Cerebellar cortex (tissue), 1 donor: ENCODE results near the gene ALG12.

Experiments used
- DNase-seq: peaks from one replicate; pipeline ENCODE4 v3.0.0-alpha.2; 2015; ENCODE audit warnings: low spot score

Gene ALG12

DNA sequence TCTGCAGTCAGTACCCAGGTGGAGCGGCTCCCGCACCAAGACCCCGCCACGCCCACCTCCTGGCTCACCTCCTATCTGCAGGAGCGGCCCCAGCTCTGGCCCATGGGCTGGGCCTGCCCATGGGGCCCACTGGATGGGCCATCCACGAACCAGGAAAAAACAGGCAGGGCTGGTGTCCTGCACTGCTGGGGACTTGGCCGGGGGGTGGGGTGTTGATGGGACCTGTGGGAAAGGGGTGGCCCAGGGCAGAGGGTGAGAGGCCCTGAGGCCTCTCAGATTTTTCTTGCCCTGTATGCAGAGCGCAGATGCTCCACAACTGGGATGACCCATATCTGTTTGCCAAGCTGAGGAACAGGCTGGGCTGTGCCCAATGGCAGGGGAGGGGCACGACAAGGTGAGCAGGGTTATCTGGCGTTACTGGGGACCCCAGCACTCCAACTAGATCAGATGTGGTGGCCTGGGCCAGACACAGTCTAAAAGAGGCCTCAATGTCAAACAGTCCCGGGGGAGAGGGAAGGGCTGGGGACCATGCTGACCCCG lies 39.7 kb upstream of the ALG12 start:
- no peak for DNase-seq

DNA sequence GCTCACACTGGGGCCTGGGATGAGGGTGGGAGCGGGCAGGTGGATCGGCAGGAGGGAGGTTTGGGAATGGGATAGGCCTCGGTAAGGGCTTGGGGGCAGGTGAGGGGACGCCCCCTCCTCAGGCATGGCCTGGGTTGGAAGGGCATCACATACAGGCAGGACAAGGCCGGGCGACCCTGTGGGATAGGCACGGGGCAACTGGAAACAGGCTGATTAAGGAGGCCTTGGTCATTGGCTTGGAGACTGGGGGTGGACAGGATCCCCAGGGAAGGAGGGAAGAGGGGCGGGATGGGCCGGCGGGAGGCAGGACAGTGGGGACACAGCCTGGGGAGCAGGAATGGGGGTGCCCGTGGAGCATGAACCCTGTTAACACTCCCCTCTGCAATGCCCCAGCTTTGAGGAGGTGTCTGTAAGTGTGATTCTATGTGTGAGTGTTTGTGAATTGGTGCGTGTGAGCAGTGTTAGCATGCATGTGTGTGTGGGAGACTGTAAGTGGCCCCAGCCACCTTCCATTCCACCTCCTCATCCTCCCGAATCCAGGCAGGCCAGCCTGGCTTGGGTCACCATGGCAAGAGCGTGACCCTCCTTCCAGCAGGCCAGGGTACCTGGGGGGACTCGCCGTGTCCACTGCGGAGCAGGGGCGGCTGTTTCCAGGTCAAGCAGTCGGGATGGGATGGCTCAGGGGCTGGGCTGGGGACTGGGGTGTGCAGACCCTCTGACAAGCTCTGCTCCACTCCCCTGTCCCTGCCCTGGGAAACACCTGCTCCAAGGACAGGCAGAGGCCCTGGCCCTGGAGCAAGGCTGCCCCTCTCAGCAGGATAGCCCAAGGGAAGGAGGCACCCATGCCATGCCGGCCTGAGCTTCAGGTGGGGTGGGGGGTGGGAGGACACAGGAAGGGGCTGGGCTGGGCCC lies 38.9 kb upstream of the ALG12 start:
- no peak for DNase-seq

DNA sequence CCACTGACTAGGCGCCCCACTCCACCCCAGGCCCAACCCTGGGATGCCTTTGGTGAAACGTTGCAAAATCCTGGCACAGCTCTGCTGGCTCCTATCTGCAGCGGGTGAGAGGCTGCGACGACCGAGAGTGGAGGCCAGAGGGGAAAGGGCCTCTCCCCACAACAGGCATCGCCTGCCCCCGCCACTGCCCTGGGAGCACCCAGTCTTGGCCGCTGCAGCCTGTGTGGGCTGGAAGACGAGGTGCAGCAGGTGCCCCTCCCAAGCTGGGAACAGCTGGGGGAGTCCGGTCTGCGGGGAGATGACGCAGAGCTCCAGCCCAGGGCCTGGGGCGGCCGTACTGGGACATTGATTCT lies 38.2 kb upstream of the ALG12 start:
- no peak for DNase-seq

- no peak for DNase-seq
Observed at GRCh38 chr22:49955581-49956417, 37.6 kb upstream of the ALG12 start.

- no peak for DNase-seq
Observed at GRCh38 chr22:49954991-49955580, 36.8 kb upstream of the ALG12 start.

GRCh38 chr22:49954354-49954753 lies 36.1 kb upstream of the ALG12 start:
- no peak for DNase-seq

GRCh38 chr22:49953680-49954344 lies 35.6 kb upstream of the ALG12 start:
- DNase-seq: no peak

DNA sequence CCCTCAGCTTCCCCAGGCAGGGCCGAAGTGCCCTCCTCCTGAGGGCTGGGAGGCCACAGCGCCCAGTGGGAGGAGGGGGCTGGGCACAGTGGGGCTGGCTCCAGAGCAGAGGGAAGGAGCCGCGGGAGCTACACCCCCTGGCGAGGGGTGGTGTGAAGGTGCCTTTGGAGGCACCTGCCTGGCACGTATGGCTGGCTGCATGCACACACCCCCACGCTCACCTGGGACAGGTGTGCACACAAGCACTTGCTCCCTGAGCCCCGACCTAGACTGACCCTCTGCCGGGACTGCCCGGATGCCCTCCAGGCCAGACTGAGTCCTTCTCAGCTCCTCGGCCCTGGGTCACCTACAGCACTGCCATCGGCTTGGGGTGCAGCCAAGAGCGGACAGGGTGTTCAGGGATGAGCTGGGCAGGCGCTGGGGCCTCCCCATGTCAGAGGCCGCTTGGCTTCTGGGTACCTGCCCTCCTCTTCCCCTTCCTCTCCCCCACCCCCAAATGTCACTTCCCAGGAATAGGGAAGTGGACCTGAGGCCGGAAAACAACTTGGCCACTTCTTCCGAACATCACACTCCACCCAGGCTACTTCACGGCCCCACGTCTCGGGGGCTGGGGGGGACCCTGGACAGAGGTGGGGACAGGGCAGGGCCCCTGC lies 34.9 kb upstream of the ALG12 start:
- no peak for DNase-seq

GRCh38 chr22:49951986-49952896 lies 34.0 kb upstream of the ALG12 start:
- DNase-seq: no peak

GRCh38 chr22:49951678-49951985 lies 33.4 kb upstream of the ALG12 start:
- no peak for DNase-seq

GRCh38 chr22:49951000-49951677 lies 32.9 kb upstream of the ALG12 start:
- no peak for DNase-seq

DNA sequence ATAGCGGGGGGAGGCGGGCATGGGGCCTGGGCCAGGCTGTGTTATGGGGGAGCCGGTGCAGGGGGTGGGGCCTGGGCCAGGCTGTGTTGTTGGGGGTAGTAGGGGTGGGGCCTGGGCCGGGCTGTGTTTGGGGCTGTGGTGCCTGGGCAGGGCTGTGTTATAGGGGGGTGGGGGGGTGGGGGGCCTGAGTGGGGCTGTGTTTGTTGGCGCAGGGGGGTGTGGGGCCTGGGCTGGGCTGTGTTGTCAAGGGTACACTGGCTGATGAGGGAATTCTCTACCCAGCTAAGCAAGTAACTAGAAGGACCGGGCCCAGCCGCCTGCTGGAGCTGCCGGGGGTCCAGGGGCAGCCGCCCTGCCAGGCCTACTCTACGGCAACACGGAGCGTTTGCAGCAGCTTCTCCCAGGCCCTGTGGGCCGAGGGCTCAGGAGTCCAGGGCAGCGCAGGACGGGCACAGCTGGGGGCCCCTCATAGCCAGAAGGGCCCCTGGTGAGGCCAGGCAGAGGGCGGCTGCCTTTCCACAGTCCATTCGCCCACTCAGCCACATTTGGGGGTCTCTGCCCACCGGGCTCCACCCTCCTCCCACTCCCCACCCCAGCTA lies 32.3 kb upstream of the ALG12 start:
- DNase-seq: no peak

GRCh38 chr22:49949914-49950292 lies 31.7 kb upstream of the ALG12 start:
- DNase-seq: no peak

DNA sequence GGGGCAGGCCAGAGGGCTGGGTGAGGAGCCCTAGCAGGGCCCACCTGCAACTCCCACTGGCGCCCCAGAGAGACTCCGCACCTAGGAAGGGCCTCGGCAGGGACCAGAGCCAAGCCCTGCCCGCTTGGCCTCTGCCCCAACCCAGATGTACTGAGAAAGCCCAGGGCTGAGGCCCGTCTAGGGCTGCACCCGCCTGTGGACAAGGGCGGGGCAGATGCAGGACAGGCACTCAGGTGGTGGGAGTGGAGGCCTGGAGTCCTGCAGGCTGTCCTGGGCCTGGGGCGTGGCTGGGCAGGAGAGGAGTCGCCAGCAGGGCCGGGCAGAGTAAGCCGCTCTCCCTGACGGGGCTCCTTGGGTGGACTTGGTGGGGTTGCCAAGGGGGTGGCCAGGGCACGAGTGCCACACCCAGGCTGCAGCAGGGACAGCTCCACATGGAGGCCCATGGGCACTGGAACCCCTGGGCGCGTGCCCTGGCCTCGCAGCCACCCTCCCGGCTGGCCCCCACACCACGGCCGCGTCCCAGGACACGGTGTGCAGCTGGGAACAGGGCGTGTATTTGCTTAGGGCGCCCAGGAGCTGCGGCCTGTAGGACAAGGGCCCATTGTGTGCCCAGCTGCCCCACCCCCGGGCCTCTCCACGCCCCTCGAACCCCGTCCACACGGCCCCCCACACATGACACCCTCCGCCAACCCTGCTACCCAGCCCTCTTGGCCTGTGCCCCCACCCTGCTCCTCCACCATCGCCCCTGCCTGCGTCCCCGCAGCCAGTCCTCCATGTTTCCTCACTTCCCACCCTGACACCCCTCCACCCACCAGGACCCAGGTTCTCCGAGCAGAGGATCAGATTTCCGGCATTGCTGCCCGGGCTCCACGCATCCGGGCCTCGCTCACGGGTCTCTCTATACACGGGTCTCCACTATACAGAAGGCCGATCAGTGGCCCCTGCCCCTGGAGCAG lies 31.0 kb upstream of the ALG12 start:
- no peak for DNase-seq

DNA sequence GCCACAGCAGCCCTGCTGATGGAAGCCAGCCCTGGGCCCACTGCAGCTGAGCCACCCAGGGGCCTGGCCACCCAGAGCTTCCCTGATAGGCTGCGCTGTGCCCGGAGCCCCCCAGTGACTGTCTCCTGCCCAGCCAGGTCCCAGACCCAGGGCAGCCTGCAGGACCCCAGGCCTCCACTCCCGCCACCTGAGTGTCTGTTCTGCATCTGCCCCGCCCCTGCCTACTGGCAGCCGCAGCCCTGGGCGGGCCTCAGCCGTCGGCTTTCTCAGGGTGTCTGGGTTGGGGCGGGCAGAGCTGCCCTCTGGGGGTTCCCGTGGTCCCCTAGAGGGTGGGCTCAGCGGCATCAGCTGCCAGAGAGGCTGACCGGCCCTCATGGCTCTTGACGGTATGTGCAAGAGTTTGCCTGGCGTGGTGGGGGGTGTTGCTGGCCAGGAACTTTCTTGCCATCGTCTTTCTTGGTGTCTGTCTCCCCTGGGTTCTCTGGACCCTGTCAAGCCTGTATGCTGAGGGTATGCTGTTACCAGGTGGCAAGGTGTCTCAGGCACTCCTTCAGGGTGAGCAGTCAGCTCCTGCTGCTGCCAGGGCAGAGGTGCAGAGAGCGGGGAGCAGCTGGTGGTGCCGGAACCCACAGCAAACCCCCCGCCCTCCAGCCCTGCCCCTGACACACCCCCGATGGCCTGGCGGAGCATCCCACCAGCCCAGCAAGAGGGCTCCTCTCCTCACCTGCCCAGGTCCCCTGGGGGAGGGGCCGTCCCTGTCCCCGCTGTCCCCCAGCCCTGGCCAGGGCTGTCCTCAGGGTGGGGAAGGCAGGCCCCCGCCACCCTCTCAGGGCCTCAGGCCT lies 30.1 kb upstream of the ALG12 start:
- DNase-seq: no peak

DNA sequence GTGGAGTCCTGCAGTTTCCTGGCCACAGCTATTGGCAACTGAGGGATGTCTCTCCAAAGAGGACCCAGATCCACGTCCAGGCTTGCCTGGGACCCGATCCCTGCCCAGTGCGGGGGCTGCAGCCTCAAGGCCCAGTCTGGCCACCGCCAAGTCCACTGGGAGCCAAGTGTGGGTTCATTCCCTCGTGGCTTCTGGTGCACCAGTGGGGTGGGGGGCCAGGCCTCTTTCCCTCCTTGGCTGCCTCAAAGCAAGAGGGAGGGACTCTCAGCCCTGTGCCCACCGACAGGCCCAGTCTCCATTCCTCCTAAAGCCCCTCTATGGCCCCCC lies 29.0 kb upstream of the ALG12 start:
- DNase-seq: no peak

DNA sequence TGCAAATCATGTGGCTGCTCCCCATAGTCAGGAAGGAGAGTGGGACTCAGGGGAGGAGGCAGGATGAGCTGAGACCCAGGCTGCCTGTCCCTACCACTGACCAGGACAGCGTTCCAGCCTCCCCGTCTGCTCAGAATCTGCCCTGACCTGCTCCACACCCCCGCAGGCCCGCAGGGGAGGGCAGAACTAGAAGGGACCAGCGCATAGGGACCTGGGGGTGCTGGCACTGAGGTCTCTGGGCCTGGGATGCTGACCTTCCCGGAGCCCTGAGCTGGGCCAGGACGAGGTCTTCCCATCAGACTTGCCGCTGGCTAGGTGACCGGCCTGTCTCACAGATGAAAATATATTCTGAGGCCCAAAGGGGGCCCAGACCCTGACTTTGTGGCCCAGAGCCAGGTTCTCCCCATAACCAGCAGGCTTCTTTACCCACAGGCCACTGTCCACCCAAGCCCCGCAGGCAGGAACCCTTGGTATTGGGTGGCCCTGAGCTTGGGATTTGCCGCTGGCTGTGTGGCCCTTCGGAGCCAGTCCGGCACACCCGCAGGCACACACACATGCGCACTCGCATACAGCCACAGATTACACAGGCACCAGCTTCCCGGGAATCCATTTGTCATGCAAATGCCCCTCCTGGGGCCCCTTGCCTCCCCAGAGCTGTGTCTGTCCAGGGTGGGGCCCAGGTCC lies 28.5 kb upstream of the ALG12 start:
- DNase-seq: no peak
